Pancreas (tissue), 10 donors: ENCODE measurements around the gene P2RY11. TPM values are rescaled to one million over a fixed set of nuclear protein-coding genes. Genes with fewer than 3 reads are reported as not detected.

ENCODE experiments used
- ATAC-seq, 4 donors: fragments of 200-7000 bp; cut with Tn5 transposase; one replicate each; pipeline versions ENCODE4 v1.8.0 to v1.9.1; 2020; ENCODE audit warnings: mild to moderate bottlenecking in 4 of 4, moderate library complexity in 4 of 4
- DNase-seq, 6 donors: peaks; one replicate each; pipeline ENCODE4 v3.0.0-alpha.2; 2020
- FAIRE-seq: peaks from 2 replicates; lab custom pipeline; 2012; peaks lifted over from hg19 to GRCh38; lab: Jason Lieb, UNC
- H3K27ac ChIP-seq, 4 donors: fragments of 200-600 bp; sonication (generic); 1 replicate in 3 of 4; 2 replicates in 1 of 4; pipeline versions ENCODE4 v1.5.0 to v1.8.0; 2020
- H3K27me3 ChIP-seq, 4 donors: fragments of 200-600 bp; one replicate each; pipeline ENCODE4 v1.8.0; 2021
- H3K36me3 ChIP-seq, 3 donors: fragments of 200-600 bp; sonication (generic) in 1 of 3; one replicate each; pipeline versions ENCODE4 v1.5.0 to v1.8.0; 2020 to 2021
- H3K4me1 ChIP-seq, 3 donors: fragments of 200-600 bp; one replicate each; pipeline ENCODE4 v1.8.0; 2021
- H3K4me3 ChIP-seq, 4 donors: fragments of 200-600 bp; sonication (generic) in 2 of 4; one replicate each; pipeline versions ENCODE4 v1.5.0 to v1.8.0; 2020 to 2021
- H3K9me3 ChIP-seq, 4 donors: fragments of 200-600 bp; one replicate each; pipeline ENCODE4 v1.8.0; 2021
- WGBS, 2 donors: extraction: QIAGEN DNeasy Blood & Tissue Kit; methylation state at CpG; one replicate each; pipeline ENCODE4 v1.1.7; 2013; 5-methylcytosine and 5-hydroxymethylcytosine counted together
- intact Hi-C, 3 donors: fragments of 100-400 bp; cut with DNase I; formaldehyde crosslinking; loops; one replicate each; pipeline versions ENCODE4 v1.11.1 to v1.14.2; 2022
- polyA plus RNA-seq, 2 donors: library from polyadenylated mRNA; stranded (reverse); fragments of 200-250 nt; gene quantifications; one replicate each; pipeline ENCODE4 v1.2.3, GENCODE V29; 2013
- total RNA-seq, 6 donors: library from RNA; stranded (reverse); fragmentation: NEBNext Ultra II Directional in 4 of 6; extraction: Animal tissue kit (Norgen Biotek cat#: 25700) in 4 of 6; gene quantifications; one replicate each; pipeline versions ENCODE4 v1.2.1 to v1.2.4, GENCODE V29; 2021 to 2023
- TF ChIP-seq, protein P1 (sequence below), 4 donors: fragments of 200-600 bp; sonication (generic) in 3 of 4; IDR thresholded peaks; one replicate each; pipeline versions ENCODE4 v1.5.0 to v1.8.0; 2021; ENCODE audit warnings: antibody characterized with exemption in 4 of 4
- donor health status: healthy with polysubstance abuse.
- donor health status: DM: no; HTN: no; CAD: no; lungs with moderate emphysema.
- donor health status: DM: no; HTN: no; CAD: no.
- donor health status: control.
- donor health status: control.
- donor health status: Bipolar disorder and iron deficiency.
- donor health status: DM: yes; HTN: yes; CAD: no.
- donor health status: DM: no; HTN: no; CAD: no.
- donor health status: DM: no; HTN: no; CAD: no.
- donor health status: DM: yes; HTN: yes; CAD: no.

Gene P2RY11, protein sequence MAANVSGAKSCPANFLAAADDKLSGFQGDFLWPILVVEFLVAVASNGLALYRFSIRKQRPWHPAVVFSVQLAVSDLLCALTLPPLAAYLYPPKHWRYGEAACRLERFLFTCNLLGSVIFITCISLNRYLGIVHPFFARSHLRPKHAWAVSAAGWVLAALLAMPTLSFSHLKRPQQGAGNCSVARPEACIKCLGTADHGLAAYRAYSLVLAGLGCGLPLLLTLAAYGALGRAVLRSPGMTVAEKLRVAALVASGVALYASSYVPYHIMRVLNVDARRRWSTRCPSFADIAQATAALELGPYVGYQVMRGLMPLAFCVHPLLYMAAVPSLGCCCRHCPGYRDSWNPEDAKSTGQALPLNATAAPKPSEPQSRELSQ
- total RNA-seq: 1 to 10 TPM; 2.5 to 8.5 (median 5.8) TPM
- polyA plus RNA-seq: 10 to 100 TPM; 17.4 TPM

DNA sequence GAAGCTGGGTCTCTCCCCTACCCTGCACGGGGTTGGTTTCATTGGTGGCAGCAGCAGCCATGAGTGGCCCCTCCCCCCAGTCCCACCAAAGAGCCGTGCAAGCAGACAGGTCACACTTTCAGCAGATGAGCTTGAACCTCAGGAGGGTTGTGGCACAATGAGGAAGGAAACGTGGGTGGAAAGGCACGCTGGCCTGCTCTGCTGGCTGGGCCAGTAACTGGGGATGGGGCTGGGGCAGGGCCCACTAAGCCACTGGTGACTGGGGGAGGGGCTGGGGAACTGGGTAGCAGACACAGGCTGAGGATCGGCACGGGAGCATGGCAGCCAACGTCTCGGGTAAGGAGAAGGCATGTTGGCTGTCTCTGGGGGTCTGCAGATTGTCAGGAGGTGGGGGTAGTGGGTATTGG, at the start of gene P2RY11:
TSS of gene P2RY11 (plus strand) at position 289 of the 407 bp plus-strand sequence. CDS start at position 318, 29 bp downstream.
- peaks cover 0 to 9% (median 4%) of the 10 kb centered on the region in 3 donors for H3K4me1 ChIP-seq
- FAIRE-seq (no peak), ATAC-seq (peak in 1 of 4 donors; percentile 20), DNase-seq (peak in 1 of 6 donors; percentile 72)
- no peaks in the 10 kb centered on the region for H3K9me3 ChIP-seq
- intact Hi-C loops: loop anchor here in 1 of 3 donors (10.0 kb wide), 1 partner anchor 167 kb away; no protein-coding TSS in a partner anchor
- TF ChIP-seq, protein P1, sequence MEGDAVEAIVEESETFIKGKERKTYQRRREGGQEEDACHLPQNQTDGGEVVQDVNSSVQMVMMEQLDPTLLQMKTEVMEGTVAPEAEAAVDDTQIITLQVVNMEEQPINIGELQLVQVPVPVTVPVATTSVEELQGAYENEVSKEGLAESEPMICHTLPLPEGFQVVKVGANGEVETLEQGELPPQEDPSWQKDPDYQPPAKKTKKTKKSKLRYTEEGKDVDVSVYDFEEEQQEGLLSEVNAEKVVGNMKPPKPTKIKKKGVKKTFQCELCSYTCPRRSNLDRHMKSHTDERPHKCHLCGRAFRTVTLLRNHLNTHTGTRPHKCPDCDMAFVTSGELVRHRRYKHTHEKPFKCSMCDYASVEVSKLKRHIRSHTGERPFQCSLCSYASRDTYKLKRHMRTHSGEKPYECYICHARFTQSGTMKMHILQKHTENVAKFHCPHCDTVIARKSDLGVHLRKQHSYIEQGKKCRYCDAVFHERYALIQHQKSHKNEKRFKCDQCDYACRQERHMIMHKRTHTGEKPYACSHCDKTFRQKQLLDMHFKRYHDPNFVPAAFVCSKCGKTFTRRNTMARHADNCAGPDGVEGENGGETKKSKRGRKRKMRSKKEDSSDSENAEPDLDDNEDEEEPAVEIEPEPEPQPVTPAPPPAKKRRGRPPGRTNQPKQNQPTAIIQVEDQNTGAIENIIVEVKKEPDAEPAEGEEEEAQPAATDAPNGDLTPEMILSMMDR (IDR thresholded peaks at IDR 0.05): no peak
- H3K27ac ChIP-seq: peak within 1 kb of the TSS in 1 of 4 donors; percentile 8
- WGBS, 2 donors: 75 to 82% methylated on average over 8 of the region's 8 CpGs
- peaks cover 14 to 42% (median 35%) of the 10 kb centered on the region in 3 donors for H3K36me3 ChIP-seq
- H3K4me3 ChIP-seq: peak within 1 kb of the TSS in 1 of 4 donors; percentile 10
- H3K27me3 ChIP-seq: no peaks in the 10 kb centered on the region

DNA sequence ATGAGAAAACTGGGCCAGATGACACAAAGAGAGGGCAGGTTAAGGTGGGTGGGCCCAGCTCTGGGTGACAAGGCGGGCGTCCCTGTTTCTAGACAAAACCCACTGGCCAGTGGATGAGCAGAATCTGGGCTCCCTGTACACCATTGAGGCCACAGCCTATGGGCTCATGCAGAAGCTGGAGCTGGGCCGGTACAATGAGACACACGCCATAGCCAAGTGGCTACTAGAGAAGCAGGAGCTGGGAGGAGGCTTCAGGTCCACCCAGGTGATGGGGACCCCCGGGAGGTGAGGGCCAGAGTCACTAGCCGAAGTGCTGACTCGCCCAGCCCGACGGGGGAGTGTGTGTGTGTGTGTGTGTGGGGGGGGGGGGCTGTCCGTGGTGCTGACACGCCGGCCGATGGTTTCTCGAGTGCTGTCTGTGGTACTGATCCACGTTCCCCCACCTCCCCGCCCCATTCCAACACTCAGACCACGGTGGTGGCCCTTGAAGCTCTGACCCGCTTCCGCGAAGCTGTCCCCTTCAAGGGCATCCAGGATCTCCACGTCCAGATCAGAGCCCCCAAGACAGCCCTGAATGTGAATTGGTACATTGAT, 49.7 kb upstream of the P2RY11 start:
- intact Hi-C loops: no loop called here
- ATAC-seq (peak in 1 of 4 donors; percentile 15), FAIRE-seq (no peak), DNase-seq (no peak)
- Histone ChIP-seq H3K27ac (no peak overlapping the region), H3K4me1 (no peaks in the 10 kb centered on the region), H3K36me3 (no peaks in the 10 kb centered on the region), H3K27me3 (no peaks in the 10 kb centered on the region), H3K9me3 (no peaks in the 10 kb centered on the region), H3K4me3 (no peak overlapping the region)
- WGBS, 2 donors: 27 to 45% methylated on average over 12 to 21 of the region's 21 CpGs
- TF ChIP-seq, protein P1 (IDR thresholded peaks at IDR 0.05): no peak

DNA sequence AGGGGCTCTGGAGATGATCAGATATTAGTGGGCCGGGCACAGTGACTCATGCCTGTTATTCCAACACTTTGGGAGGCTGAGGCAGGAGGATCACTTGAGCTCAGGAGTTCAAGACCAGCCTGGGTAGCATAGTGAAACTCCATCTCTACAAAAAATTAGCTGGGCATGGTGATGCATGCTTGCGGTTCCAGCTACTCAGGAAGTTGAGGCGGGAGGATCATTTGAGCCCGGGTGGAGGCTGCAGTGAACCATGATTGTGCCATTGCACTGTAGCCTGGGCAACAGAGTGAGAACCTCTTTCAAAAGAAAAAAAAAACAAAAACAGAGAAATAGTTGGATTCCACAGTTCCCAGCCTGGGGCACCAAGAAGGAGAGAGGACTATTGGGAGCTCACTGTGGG, 43.3 kb upstream of the P2RY11 start:
- TF ChIP-seq, protein P1 (IDR thresholded peaks at IDR 0.05): no peak

DNA sequence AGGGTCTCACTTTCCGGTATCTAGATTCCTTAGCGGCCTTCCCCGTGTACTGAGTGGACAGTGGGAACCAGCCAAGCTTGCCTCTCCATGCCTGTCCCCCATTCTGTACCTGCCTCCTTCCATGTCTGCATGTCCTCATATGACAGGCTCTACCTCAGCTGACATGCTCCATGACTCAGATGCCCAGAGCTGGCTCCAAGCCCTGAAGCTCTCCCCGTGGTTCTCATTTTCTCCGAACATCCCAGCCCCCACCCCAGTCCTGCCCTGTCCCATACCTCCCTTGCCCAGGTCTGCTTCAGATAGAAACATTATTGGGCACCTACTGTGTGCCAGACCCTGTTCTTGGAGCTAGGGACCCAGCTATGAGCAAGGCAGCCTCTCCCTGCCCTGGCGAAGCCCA, 42.4 kb upstream of the P2RY11 start:
- Histone ChIP-seq H3K9me3 (no peaks in the 10 kb centered on the region), H3K27me3 (no peaks in the 10 kb centered on the region), H3K27ac (no peak overlapping the region), H3K4me1 (no peaks in the 10 kb centered on the region), H3K4me3 (no peak overlapping the region), H3K36me3 (no peaks in the 10 kb centered on the region)
- ATAC-seq: no peak
- DNase-seq: no peak
- intact Hi-C loops: no loop called here
- TF ChIP-seq, protein P1 (IDR thresholded peaks at IDR 0.05): no peak
- no peak for FAIRE-seq
- WGBS, 2 donors: 63 to 71% methylated on average over 6 of the region's 6 CpGs

More for the DNA sequence above, 43.3 kb upstream of the P2RY11 start:
- ATAC-seq (no peak), FAIRE-seq (no peak), DNase-seq (no peak)
- Histone ChIP-seq H3K27ac (no peak overlapping the region), H3K27me3 (no peaks in the 10 kb centered on the region), H3K4me1 (no peaks in the 10 kb centered on the region), H3K9me3 (no peaks in the 10 kb centered on the region), H3K4me3 (no peak overlapping the region), H3K36me3 (no peaks in the 10 kb centered on the region)
- intact Hi-C loops: no loop called here
- WGBS, 2 donors: 48 to 66% methylated on average over 4 of the region's 4 CpGs
